Left ventricle myocardium inferior (tissue), 1 donor: Measurements from ENCODE around the gene RAB31. TPM values are rescaled to one million over a fixed set of nuclear protein-coding genes. Genes with fewer than 3 reads are reported as not detected.

Source experiments
- DNase-seq: peaks from one replicate; pipeline ENCODE4 v3.0.0-alpha.2; 2020
- H3K27ac ChIP-seq: fragments of 200-600 bp; replicated peaks from 2 replicates; pipeline ENCODE4 v1.8.0; 2021
- H3K27me3 ChIP-seq: fragments of 200-600 bp; 2 replicates; pipeline ENCODE4 v1.8.0; 2021; ENCODE audit warnings: low read depth
- H3K36me3 ChIP-seq: fragments of 200-600 bp; 2 replicates; pipeline ENCODE4 v1.8.0; 2021
- H3K4me1 ChIP-seq: fragments of 200-600 bp; 2 replicates; pipeline ENCODE4 v1.8.0; 2021
- H3K4me3 ChIP-seq: fragments of 200-600 bp; 2 replicates; pipeline ENCODE4 v1.8.0; 2021; ENCODE audit warnings: mild to moderate bottlenecking, moderate library complexity
- H3K9me3 ChIP-seq: fragments of 200-600 bp; replicated peaks from 2 replicates; pipeline ENCODE4 v1.8.0; 2021
- CTCF ChIP-seq: fragments of 200-600 bp; IDR thresholded peaks from 2 replicates; pipeline ENCODE4 v1.8.0; 2021; ENCODE audit warnings: antibody characterized with exemption, mild to moderate bottlenecking, borderline replicate concordance
- intact Hi-C: fragments of 100-400 bp; cut with micrococcal nuclease; formaldehyde crosslinking; loops from one replicate; pipeline ENCODE4 v1.11.0; 2022
- total RNA-seq: library from RNA; stranded (reverse); fragmentation: NEBNext Ultra II Directional; extraction: Animal tissue kit (Norgen Biotek cat#: 25700); gene quantifications from one replicate; pipeline ENCODE4 v1.2.1, GENCODE V29; 2021
- donor health status: DM: no; HTN: yes; CAD: no; lungs with severe emphysema.

RAB31 gene
- total RNA-seq, 1 donor from 2014 or later, result 12.0 TPM

GRCh38 chr18:9714266-9715087, 6.4 kb downstream of the RAB31 start:
- no peaks in the 10 kb centered on the region for H3K9me3 ChIP-seq
- no peaks in the 10 kb centered on the region for H3K27me3 ChIP-seq
- H3K4me1 ChIP-seq, result peaks cover 15% of the 10 kb centered on the region
- no peak for DNase-seq
- no peaks in the 10 kb centered on the region for H3K36me3 ChIP-seq
- intact Hi-C loops, result no loop called here
- no peak overlapping the region for H3K27ac ChIP-seq
- no peak overlapping the region for H3K4me3 ChIP-seq
- no peak for TF ChIP-seq CTCF

GRCh38 chr18:9715088-9715343, 6.9 kb downstream of the RAB31 start:
- intact Hi-C loops, result no loop called here
- Histone ChIP-seq H3K27me3 (no peaks in the 10 kb centered on the region), H3K9me3 (no peaks in the 10 kb centered on the region), H3K27ac (no peak overlapping the region), H3K36me3 (no peaks in the 10 kb centered on the region), H3K4me3 (no peak overlapping the region), H3K4me1 (peaks cover 13% of the 10 kb centered on the region)
- DNase-seq, result no peak
- TF ChIP-seq CTCF, result no peak

- Histone ChIP-seq H3K4me3 (no peak overlapping the region), H3K27me3 (no peaks in the 10 kb centered on the region), H3K9me3 (no peaks in the 10 kb centered on the region), H3K36me3 (no peaks in the 10 kb centered on the region), H3K27ac (no peak overlapping the region), H3K4me1 (peaks cover 13% of the 10 kb centered on the region)
- intact Hi-C loops, result no loop called here
- TF ChIP-seq CTCF, result no peak
- DNase-seq, result no peak
Measured at GRCh38 chr18:9715978-9716774, 8.1 kb downstream of the RAB31 start.

GRCh38 chr18:9716780-9717563, 8.9 kb downstream of the RAB31 start:
- no peak overlapping the region for H3K4me3 ChIP-seq
- no peak overlapping the region for H3K27ac ChIP-seq
- H3K36me3 ChIP-seq, result no peaks in the 10 kb centered on the region
- TF ChIP-seq CTCF, result no peak
- no peaks in the 10 kb centered on the region for H3K9me3 ChIP-seq
- DNase-seq, result no peak
- intact Hi-C loops, result no loop called here
- H3K4me1 ChIP-seq, result peaks cover 11% of the 10 kb centered on the region
- H3K27me3 ChIP-seq, result no peaks in the 10 kb centered on the region

GRCh38 chr18:9719421-9719981, 11.4 kb downstream of the RAB31 start:
- Histone ChIP-seq H3K9me3 (no peaks in the 10 kb centered on the region), H3K36me3 (peaks cover 6% of the 10 kb centered on the region), H3K27me3 (no peaks in the 10 kb centered on the region), H3K27ac (no peak overlapping the region), H3K4me1 (peaks cover 5% of the 10 kb centered on the region), H3K4me3 (no peak overlapping the region)
- no peak for TF ChIP-seq CTCF
- DNase-seq, result no peak
- intact Hi-C loops, result no loop called here
